GM19395 (cell line): Measurements from ENCODE around the gene MINPP1.
"Not testable (repeated sequence)": the region's sequence is repeated elsewhere in the genome, so short reads cannot be mapped to it uniquely, and the experiment has no call there.

Experiments used
- ATAC-seq: cut with Tn5 transposase; IDR thresholded peaks from one replicate; pipeline ENCODE4 v1.9.1; 2021; ENCODE audit warnings: mild to moderate bottlenecking, moderate library complexity; ENCODE audit not compliant: unreplicated experiment

MINPP1 gene

DNA sequence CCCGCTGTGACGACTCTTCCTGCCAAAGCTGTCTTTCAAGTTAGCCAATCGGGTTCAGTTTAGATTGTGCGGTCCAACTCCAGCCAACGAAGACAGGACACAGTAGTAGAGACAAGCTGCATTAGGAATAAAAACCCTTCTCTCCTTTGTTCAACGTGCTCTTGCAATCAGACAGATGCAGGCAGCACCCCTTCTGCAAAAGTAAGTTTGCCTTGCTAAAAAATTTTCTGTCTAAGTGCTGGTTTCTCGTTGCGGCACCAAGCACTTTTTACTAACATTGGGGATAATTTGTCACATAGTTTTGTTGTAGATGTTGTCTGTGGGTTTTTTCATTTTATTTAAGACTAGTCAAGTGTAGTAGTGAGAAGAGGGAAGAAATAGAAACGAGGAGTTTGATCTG lies 58.1 kb downstream of the MINPP1 start:
- no peak for ATAC-seq

DNA sequence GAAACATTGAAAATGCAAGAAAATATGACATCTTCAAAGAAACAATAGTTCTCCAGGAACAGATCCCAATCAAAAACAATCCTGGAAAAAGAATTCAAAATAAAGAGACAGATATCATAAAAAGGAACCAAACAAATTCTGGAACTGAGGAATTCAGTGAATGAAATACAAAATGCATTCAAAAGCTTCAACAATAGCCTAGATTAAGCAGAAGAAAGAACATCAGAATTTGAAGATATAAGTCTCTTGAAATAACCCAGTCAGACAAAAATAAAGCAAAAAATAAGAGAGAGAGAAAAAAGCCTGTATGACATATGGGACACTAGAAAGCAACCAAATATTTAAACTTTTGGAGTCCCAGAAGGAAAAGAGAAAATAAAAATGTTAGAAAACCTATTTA lies 60.3 kb downstream of the MINPP1 start:
- no peak for ATAC-seq

DNA sequence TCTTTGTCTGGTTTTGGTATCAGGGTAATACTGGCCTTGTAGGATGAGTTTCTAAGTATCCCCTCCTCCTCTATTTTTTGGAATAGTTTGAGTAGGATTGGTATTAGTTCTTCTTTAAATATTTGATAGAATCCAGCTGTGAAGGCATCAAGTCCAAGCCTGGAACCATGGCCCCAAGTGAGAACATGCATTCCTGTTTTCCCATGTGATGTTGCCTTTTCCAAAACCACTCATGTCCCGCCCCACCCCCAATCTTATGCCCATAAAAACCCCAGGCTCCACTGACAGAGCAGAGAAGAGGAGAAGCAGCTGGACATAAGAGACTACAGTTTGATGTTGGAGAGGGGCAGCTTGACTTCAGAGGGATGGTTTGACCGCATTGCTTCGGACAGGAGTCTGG lies 71.2 kb downstream of the MINPP1 start:
- no peak for ATAC-seq

DNA sequence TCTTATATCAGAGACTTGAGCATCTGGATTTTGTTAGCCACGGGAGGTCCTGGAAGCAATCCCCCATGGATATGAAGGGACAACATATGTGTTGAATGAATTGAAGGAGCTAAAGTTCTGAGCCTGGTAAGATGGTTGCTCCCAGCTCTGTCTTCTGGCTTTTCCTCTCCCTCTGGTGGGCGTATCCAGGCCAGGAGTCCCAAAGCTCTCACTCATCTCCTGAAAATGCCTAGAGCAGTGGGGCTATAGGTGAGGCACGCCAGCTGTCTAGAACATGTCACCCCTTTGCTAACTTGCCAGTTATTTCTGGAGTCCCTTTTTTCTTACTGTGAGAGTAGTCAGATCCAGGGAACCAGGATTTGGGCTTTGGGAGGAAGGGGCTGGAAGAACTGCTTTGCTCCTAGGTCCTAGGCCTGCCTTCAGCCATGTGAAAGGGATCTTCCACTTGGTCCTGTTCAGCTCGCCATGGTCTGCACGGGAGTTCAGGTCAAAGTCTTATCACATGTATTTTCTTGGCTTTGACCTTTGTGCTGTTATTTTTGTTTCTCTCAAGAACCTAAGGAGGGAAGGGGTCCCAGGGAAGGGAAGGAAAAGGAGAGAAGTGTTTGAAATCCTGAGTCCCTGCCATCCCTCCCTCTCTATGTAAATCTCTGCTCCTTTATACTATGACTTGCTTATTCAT lies 73.6 kb downstream of the MINPP1 start:
- ATAC-seq, result no peak

DNA sequence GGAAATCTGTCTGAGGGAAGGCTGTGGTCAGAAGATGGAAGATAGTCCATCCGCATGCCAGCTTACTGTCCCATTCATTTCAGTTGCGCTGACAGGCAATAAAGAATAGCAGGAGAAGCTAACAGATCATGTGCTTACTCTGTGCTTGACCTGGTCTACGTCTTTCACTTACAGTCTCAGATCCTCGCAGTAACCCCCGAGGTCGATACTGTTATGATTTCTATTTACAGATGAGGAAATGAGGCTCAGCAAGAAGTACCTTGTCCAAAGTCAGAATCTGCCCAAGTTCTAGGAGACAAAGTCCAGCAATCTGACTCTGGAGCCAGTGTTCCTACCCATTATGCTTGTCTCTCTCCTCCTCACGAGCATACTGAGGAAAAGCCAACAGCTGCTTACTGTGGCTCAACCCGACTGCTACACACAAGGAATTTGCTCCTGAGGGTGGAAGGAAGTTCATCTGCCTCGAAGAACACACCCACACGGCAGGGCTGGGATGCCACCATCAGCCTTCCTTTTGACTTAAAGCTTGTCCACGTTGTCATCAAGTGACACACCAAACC lies 74.2 kb downstream of the MINPP1 start:
- ATAC-seq, result no peak

DNA sequence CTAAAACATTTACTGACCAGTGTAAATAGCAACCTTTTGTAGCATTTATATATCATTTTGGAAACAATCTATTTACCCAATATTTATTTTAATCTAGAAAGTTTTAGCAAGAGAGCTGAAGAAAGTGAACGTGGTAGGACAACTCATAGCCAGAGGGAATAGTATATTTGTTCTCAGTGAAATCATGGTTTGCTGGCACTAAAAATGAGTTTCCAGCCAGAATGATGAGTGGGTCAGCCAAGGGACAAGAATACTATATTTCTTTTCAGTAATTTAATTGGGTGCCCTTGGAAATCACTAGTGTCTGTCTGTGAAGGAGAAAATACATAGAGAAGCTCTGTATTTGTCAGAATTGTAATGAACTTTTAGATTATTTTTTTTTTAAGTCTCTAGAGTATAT lies 74.9 kb downstream of the MINPP1 start:
- ATAC-seq, result no peak

DNA sequence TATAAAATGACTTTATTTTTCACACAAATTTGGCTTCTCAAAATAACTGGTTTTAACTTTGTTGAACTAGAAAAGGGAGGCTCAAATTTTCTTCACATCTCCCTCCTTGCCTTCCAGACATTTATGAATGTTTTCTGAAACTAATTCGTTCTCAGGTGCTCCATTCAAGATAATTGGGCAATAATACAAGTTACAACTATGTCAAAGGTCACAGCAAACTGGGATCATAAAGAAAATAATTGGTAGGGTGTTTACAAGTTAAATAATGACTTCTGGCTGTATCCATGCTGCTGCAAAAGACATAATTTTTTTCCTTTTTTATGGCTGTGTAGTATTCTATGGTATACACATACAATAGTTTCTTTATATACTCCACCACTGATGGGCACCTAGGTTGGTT lies 75.3 kb downstream of the MINPP1 start:
- ATAC-seq, result no peak

DNA sequence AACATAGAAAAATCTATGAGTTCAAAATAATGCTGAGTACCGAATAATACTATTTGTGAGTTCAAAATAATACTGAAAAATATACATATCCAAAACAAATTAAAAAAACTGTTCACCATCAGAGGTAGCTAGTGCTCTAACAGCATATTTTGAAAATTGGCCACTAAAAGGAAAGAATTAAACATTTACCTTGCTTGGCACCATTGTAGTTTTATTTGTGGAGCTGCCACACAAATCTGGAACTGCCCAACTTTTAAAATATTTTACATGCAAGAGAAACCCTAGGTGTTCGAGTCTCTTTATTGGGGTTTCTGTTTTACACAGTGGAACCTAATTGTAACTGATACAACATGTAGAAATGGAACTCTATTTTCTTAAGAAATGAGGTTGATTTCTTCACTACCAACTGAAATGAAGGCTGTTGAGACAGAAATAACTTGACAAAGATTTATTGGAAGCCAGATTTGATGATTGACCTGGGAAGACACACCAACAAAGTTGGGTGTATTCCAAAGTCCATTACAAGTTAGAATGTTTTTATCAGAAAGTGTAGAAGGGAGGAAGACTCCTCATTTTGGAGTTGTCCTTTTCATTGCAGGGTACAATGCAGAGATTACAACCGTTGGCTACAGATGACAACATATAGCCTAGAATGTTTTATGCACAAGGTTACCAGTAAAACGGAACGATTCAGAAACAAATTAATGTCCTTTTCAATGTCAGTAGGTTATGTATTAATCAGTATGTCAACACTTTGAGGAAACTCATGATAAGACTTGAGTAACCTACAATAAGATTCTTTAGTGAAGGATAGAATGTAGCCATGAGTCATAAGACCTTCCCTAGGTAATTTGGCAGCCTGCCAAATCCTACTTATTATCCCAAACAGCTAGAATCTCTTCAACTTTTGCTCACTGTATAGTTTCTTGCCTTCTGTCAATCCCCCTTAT lies 81.1 kb downstream of the MINPP1 start:
- ATAC-seq, result no peak

DNA sequence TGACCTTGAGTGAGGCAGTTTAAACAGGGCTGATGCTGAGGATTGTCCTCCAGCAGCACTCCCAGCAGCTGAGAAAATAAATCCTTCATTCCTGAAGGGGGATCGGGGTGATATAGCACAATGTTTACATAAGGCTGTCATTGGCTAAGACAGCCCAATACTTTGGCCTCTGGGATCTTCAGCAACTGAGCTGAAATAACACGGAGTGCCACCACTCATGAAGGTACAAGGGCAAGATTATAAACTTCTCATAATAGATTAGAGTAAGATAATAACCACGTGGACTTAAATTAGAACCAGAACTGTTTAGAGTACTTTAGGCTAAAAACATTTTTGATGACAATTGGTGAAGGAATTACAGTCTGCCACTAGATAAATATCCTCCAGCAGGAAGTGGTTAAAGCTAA lies 85.0 kb downstream of the MINPP1 start:
- ATAC-seq, result no peak

DNA sequence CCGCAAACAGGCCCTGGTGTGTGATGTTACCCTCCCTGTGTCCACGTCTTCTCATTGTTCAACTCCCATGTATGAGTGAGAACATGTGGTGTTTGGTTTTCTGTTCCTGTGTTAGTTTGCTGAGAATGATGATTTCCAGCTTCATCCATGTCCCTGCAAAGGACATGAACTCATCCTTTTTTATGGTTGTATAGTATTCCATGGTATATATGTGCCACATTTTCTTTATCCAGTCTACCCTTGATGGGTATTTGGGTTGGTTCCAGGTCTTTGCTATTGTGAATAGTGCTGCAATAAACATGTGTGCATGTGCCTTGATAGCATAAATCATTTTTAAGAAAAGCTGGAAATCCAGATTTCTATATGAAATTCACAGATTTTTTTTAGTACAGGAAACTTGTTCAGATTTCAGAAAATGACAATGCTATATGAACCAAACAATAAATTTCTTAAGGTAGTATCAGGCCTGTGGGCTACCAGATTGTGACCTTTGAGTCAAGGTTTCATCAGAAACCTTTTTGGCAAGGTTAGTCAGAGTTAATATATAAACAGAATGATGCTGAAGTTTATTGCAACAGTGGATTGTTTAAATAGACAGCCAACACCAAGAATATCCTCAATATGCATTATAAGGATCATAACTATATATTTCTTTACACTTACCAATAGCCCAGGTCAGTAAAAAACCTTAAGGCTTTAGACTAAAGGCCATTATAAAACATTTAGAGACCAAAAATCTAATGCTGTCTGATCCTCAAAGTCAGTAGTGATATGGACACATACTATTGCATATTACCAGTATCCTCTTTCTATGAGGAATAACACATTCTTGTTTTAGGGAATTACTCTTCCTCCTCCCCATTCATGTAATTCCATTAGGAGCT lies 86.3 kb downstream of the MINPP1 start:
- no peak for ATAC-seq

DNA sequence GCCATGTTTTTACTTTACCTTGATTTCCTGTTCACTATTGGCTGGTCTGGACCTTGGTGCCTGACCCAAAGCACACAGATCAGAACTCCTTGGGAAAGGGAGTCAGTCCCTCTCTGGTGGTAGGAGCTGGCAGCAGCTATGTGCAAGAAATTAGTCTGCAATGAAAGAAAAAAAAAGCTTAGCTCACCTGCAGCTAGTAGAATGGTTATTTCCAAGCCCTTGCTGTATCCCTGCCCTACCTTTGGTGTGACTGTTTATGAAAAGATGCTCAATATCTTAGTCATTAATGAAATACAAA lies 86.8 kb downstream of the MINPP1 start:
- no peak for ATAC-seq

DNA sequence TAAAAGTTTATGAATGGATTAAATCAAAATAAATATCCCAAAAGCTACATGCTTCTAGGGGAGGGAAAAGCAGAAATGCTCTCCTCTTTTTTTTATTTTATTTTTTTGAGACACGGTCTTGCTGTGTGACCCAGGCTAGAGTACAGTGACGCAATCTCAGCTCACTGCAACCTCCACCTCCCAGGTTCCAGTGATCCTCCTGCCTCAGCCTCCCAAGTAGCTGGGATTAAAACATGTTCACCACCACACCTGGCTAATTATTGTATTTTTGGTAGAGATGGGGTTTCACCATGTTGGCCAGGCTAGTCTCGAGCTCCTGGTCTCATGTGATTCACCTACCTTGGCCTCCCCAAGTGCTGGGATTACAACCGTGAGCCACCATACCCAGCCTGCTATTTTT lies 88.2 kb downstream of the MINPP1 start:
- not testable (repeated sequence) for ATAC-seq

DNA sequence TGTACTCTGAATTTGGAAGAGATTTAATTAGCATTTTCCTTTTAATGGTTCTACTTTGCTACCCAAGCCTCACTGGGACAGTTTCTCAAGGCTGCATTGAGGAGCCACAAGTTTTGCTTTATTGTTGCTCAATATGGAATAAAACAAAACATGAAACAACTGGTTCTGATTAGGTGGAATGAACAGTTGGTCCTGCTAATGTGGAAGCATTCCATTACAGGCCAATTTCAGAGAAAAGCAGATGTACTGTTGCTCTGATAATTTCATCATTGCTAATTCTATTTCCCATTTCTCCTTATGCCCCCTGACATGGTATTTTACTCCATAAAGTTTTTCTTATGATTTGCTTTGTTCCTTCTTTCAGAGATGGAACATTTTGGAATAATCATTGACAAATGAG lies 89.0 kb downstream of the MINPP1 start:
- ATAC-seq, result no peak

DNA sequence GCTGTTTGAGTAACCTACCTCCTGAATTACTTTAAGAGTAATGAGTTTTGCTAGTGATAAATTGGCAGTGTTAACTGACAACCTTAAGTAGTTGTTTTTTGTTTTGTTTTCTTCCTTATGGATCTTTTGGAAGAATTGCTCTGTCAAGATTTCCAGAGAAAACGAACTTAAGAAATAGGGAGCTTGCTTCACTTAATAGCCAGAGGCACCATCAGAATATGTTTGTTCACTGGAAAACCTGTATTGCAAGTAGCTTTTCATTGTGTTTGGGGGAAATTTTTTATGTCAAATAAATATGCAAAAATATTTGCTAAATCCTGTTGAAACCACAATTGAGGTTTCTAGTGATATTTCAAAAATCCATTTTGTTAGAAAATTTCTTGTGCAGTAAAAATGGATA lies 89.5 kb downstream of the MINPP1 start:
- ATAC-seq, result no peak

DNA sequence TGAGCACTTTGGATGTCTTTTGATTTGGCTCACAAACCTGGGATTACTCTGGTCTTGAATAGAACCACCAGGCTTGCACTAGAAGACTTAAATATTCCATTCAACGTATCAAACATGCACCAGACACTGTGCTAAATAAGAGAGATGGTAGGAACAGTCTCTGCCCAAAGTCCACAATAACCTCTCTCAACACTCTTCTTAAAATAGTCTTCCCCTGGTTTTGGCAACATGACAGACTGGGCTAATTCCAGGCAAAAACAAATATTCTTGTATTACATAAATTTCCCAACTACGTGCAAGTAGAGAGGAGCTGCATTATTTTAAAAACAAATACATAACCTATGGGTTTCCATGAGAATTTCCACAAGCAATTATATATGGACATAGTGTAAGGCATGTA lies 90.2 kb downstream of the MINPP1 start:
- ATAC-seq, result no peak

DNA sequence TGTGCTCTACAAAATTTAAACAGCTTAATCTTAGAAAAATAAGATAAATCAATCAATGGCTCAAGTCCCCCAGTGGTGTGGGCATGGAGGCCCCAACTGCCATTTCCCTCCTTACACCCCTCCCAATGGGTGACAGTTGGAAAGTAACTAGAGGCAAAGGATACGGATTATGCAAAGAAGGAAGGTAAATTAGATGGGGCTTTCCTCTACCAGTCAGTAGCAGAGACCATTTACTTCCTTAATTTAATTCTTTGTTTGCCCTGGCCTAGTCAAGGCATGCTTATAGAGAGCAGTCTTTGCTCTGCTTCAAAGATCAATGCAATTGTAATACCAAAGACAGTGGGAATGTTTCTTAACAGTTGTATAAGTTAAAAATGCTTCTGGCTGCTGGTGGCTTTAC lies 91.7 kb downstream of the MINPP1 start:
- ATAC-seq, result no peak

DNA sequence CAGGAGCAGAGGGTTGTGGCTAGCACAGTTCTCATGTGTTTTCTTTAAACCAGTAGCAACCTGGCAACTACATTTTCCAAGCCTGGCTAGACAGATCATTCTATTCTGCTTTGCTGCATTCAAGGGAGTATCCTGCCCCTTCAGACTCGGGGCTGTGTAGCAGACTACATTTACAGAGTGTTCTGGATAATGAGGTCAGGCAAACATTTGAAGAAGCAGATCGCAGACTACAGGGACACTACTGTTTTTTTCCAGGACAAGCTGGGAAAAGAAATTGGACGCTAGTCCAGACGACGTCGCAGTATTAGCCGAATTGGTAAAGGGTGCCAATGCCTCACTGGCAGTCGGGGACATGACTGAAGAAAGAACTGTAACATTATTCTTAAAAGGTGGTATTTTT lies 94.0 kb downstream of the MINPP1 start:
- no peak for ATAC-seq

DNA sequence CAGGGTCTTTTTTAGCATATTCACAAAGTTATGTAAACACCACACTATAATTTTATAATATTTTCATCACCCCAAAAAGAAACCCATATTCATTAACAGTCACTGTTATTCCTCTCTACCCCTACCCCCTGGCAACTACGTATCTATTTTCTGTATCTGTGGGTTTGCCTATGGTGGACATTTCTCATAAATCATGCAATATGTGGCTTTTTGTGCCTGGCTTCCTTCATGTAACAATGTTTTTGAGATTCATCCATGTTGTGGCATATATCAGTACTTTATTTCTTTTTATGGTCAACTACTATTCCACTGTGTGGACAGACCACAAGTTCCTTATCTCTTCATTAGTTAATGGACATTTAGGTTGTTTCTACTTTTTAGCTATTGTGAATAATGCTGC lies 95.9 kb downstream of the MINPP1 start:
- no peak for ATAC-seq
